GM12872 (cell line): ENCODE measurements around the gene CLDN18.
A peak's percentile ranks its signal among the peaks of the same experiment; 100 is the strongest.

Source experiments
- CTCF ChIP-seq: IDR thresholded peaks from 3 replicates; pipeline ENCODE4 v1.5.1; 2011; ENCODE audit warnings: low read depth, mild to moderate bottlenecking, low read length, moderate library complexity; ENCODE audit not compliant: insufficient read depth

Gene CLDN18

GRCh38 chr3:138038725-138039462 lies 28.9 kb downstream of the CLDN18 start:
- TF ChIP-seq CTCF: no peak

- no peak for TF ChIP-seq CTCF
Measured at GRCh38 chr3:138042043-138042442, 32.1 kb downstream of the CLDN18 start.

- TF ChIP-seq CTCF: no peak
Measured at GRCh38 chr3:138043266-138044029, 33.5 kb downstream of the CLDN18 start.

GRCh38 chr3:138046085-138046484 lies 36.1 kb downstream of the CLDN18 start:
- TF ChIP-seq CTCF: no peak

GRCh38 chr3:138046955-138047354 lies 37.0 kb downstream of the CLDN18 start:
- TF ChIP-seq CTCF: no peak

GRCh38 chr3:138047596-138048158 lies 37.7 kb downstream of the CLDN18 start:
- no peak for TF ChIP-seq CTCF

GRCh38 chr3:138049157-138049919 lies 39.4 kb downstream of the CLDN18 start:
- peak; percentile 21; the same call in 1 of the 3 replicates for TF ChIP-seq CTCF
